ENCODE data around the gene SIGLEC10.

- TF ChIP-seq JUNB (IDR thresholded peaks at IDR 0.05; ENCODE audit: unreplicated experiment) (no peak), EZH2 (IDR thresholded peaks at IDR 0.05; ENCODE audit: low read depth, unreplicated experiment) (no peak), CTCF (conservative IDR thresholded peaks at IDR 0.05; ENCODE audit: low read depth in 2 of 2) (no peak), POLR2AphosphoS5 (IDR thresholded peaks at IDR 0.05; ENCODE audit: low read depth) (no peak; the same call in 1 of the 2 replicates), REST (IDR thresholded peaks at IDR 0.05; ENCODE audit: unreplicated experiment) (no peak), ETS1 (IDR thresholded peaks at IDR 0.05) (no peak)
These were observed 51.5 kb downstream of the SIGLEC10 start, which contains the start of gene ETFB for GRCh38 chr19:51365965-51366388.
